ENCODE measurements around the gene CEBPA. TPM values are rescaled to one million over a fixed set of nuclear protein-coding genes. Genes with fewer than 3 reads are reported as not detected.
"Not testable (repeated sequence)": the region's sequence is repeated elsewhere in the genome, so short reads cannot be mapped to it uniquely, and the experiment has no call there.

CEBPA gene
- total and polyA plus RNA-seq, 2 donors (not counting 1 experiment from before 2014, with no cell fraction given), result 1.7 to 2.6 TPM

- H3K27ac ChIP-seq (ENCODE audit: low read length in 2 of 2), result no peak overlapping the region
- WGBS (ENCODE audit: insufficient coverage), result 94% methylated on average over 11 of the region's 12 CpGs
- POLR2A ChIA-PET, result no interaction called here
- no peak overlapping the region for H3K4me2 ChIP-seq (replicated peaks; ENCODE audit: low read depth, low read length, poor library complexity, severe bottlenecking)
- H3K36me3 ChIP-seq (replicated peaks in 1 of 2; ENCODE audit: control extremely low read depth in 1 of 2, control insufficient read depth in 1 of 2, extremely low read depth in 1 of 2, insufficient read depth in 2 of 2, low read length in 1 of 2), result no peaks in the 10 kb centered on the region
- H2AFZ ChIP-seq (ENCODE audit: insufficient read depth, low read depth, low read length, poor library complexity, severe bottlenecking), result no peak overlapping the region
- H3K4me3 ChIP-seq (ENCODE audit: control extremely low read depth in 1 of 5, extremely low read depth in 1 of 5, insufficient read depth in 1 of 5, low read depth in 2 of 5, low read length in 4 of 5), result no peak overlapping the region
- peaks cover 0 to 12% (median 0%) of the 10 kb centered on the region in 3 donors for H3K9me3 ChIP-seq (ENCODE audit: control extremely low read depth in 1 of 3, control insufficient read depth in 2 of 3, insufficient read depth in 1 of 3, low read length in 2 of 3)
- ATAC-seq (ENCODE audit: low read depth) (no peak), DNase-seq (no peak)
- H4K20me1 ChIP-seq (ENCODE audit: control insufficient read depth, insufficient read depth, low read length, poor library complexity, severe bottlenecking), result no peaks in the 10 kb centered on the region
- peaks cover 3% of the 10 kb centered on the region for H3K4me1 Mint-ChIP-seq
- H3K27me3 Mint-ChIP-seq, result peaks cover 42% of the 10 kb centered on the region
- H3K4me1 ChIP-seq (ENCODE audit: control insufficient read depth in 2 of 2, insufficient read depth in 2 of 2, low read length in 2 of 2), result peaks cover 3 to 5% of the 10 kb centered on the region in 2 donors
- H3K4me3 Mint-ChIP-seq, result no peak overlapping the region
- H3K27ac Mint-ChIP-seq, result no peak overlapping the region
- peaks cover 0 to 64% (median 22%) of the 10 kb centered on the region in 4 experiments for H3K27me3 ChIP-seq (replicated peaks in 1 of 4; ENCODE audit: control extremely low read depth in 1 of 4, control insufficient read depth in 3 of 4, insufficient read depth in 4 of 4, low read length in 3 of 4)
- H3K9me3 Mint-ChIP-seq (ENCODE audit: insufficient read depth), result no peaks in the 10 kb centered on the region
- no peaks in the 10 kb centered on the region for H3K79me2 ChIP-seq (ENCODE audit: control insufficient read depth, insufficient read depth, low read length)
- intact Hi-C loops (cut with micrococcal nuclease), result no loop called here
- CTCF ChIA-PET, result no interaction called here
- no peak overlapping the region for H3K9ac ChIP-seq (ENCODE audit: low read length)
- TF ChIP-seq CTCF (IDR thresholded peaks at IDR 0.05) (no peak), EZH2 (IDR thresholded peaks at IDR 0.05; ENCODE audit: borderline replicate concordance, insufficient read depth, low read depth, low read length, poor library complexity, severe bottlenecking) (no peak)
Observed at GRCh38 chr19:33295621-33296487, 6.5 kb downstream of the CEBPA start.

GRCh38 chr19:33295046-33295445, 7.3 kb downstream of the CEBPA start:
- peaks cover 34% of the 10 kb centered on the region for H3K27me3 Mint-ChIP-seq
- H3K4me3 Mint-ChIP-seq; H3K9me3 Mint-ChIP-seq (ENCODE audit: insufficient read depth); H3K27ac ChIP-seq (ENCODE audit: low read length in 2 of 2); intact Hi-C loops (cut with micrococcal nuclease); CTCF ChIA-PET; H4K20me1 ChIP-seq (ENCODE audit: control insufficient read depth, insufficient read depth, low read length, poor library complexity, severe bottlenecking); H2AFZ ChIP-seq (ENCODE audit: insufficient read depth, low read depth, low read length, poor library complexity, severe bottlenecking); H3K4me2 ChIP-seq (replicated peaks; ENCODE audit: low read depth, low read length, poor library complexity, severe bottlenecking); POLR2A ChIA-PET; H3K27ac Mint-ChIP-seq; ATAC-seq (ENCODE audit: low read depth); H3K4me1 ChIP-seq (ENCODE audit: control insufficient read depth in 2 of 2, insufficient read depth in 2 of 2, low read length in 2 of 2); DNase-seq; H3K4me1 Mint-ChIP-seq; H3K79me2 ChIP-seq (ENCODE audit: control insufficient read depth, insufficient read depth, low read length); H3K4me3 ChIP-seq (ENCODE audit: control extremely low read depth in 1 of 5, extremely low read depth in 1 of 5, insufficient read depth in 1 of 5, low read depth in 2 of 5, low read length in 4 of 5); H3K36me3 ChIP-seq (replicated peaks in 1 of 2; ENCODE audit: control extremely low read depth in 1 of 2, control insufficient read depth in 1 of 2, extremely low read depth in 1 of 2, insufficient read depth in 2 of 2, low read length in 1 of 2); H3K9ac ChIP-seq (ENCODE audit: low read length): not testable (repeated sequence)
- H3K27me3 ChIP-seq (replicated peaks in 1 of 4; ENCODE audit: control extremely low read depth in 1 of 4, control insufficient read depth in 3 of 4, insufficient read depth in 4 of 4, low read length in 3 of 4), result peaks cover 0 to 56% (median 15%) of the 10 kb centered on the region in 4 experiments
- peaks cover 0 to 14% (median 0%) of the 10 kb centered on the region in 3 donors for H3K9me3 ChIP-seq (ENCODE audit: control extremely low read depth in 1 of 3, control insufficient read depth in 2 of 3, insufficient read depth in 1 of 3, low read length in 2 of 3)
- WGBS (ENCODE audit: insufficient coverage), result 94% methylated on average over 5 of the region's 7 CpGs

All from B cell (primary cell).